ENCODE data around the gene BAZ2B. TPM values are rescaled to one million over a fixed set of nuclear protein-coding genes. Genes with fewer than 3 reads are reported as not detected.
"Not testable (repeated sequence)": the region's sequence is repeated elsewhere in the genome, so short reads cannot be mapped to it uniquely, and the experiment has no call there.

Gene BAZ2B
- total and polyA plus RNA-seq, 12 donors, result 6.8 to 57.2 (median 44.9) TPM

- no peak overlapping the region for H3K4me3 ChIP-seq
- TF ChIP-seq, protein P1, sequence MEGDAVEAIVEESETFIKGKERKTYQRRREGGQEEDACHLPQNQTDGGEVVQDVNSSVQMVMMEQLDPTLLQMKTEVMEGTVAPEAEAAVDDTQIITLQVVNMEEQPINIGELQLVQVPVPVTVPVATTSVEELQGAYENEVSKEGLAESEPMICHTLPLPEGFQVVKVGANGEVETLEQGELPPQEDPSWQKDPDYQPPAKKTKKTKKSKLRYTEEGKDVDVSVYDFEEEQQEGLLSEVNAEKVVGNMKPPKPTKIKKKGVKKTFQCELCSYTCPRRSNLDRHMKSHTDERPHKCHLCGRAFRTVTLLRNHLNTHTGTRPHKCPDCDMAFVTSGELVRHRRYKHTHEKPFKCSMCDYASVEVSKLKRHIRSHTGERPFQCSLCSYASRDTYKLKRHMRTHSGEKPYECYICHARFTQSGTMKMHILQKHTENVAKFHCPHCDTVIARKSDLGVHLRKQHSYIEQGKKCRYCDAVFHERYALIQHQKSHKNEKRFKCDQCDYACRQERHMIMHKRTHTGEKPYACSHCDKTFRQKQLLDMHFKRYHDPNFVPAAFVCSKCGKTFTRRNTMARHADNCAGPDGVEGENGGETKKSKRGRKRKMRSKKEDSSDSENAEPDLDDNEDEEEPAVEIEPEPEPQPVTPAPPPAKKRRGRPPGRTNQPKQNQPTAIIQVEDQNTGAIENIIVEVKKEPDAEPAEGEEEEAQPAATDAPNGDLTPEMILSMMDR (IDR thresholded peaks at IDR 0.05), result no peak
- DNase-seq (no peak), ATAC-seq (no peak)
- no peaks in the 10 kb centered on the region for H3K27me3 ChIP-seq
- H3K4me1 ChIP-seq, result peaks cover 0 to 15% (median 0%) of the 10 kb centered on the region in 9 donors
- peaks cover 0 to 41% (median 11%) of the 10 kb centered on the region in 11 donors for H3K9me3 ChIP-seq
- no peaks in the 10 kb centered on the region for H3K36me3 ChIP-seq
- 96 to 98% methylated on average over 3 of the region's 3 CpGs for WGBS, 2 donors
- intact Hi-C loops (cut with DNase I), result loop anchor here in 2 of 10 donors (10.0 kb wide), 1 partner anchor 58 kb away; no protein-coding TSS in a partner anchor
- no peak overlapping the region for H3K27ac ChIP-seq
Observed at GRCh38 chr2:159637240-159637639, 20.9 kb upstream of the BAZ2B start.

GRCh38 chr2:159635006-159635789, 18.9 kb upstream of the BAZ2B start:
- Histone ChIP-seq H3K27me3 (no peaks in the 10 kb centered on the region), H3K9me3 (peaks cover 0 to 25% (median 8%) of the 10 kb centered on the region in 11 donors), H3K36me3 (no peaks in the 10 kb centered on the region), H3K4me3 (no peak overlapping the region), H3K27ac (peak overlapping the region in 1 of 10 donors; percentile 4), H3K4me1 (peaks cover 0 to 15% (median 0%) of the 10 kb centered on the region in 9 donors)
- intact Hi-C loops (cut with DNase I), result loop anchor here in 2 of 10 donors (10.0 kb wide), 1 partner anchor 60 kb away; no protein-coding TSS in a partner anchor
- ATAC-seq, result no peak
- no peak for DNase-seq
- TF ChIP-seq, protein P1 (IDR thresholded peaks at IDR 0.05), result no peak
- 64 to 67% methylated on average over 4 of the region's 4 CpGs for WGBS, 2 donors

DNA sequence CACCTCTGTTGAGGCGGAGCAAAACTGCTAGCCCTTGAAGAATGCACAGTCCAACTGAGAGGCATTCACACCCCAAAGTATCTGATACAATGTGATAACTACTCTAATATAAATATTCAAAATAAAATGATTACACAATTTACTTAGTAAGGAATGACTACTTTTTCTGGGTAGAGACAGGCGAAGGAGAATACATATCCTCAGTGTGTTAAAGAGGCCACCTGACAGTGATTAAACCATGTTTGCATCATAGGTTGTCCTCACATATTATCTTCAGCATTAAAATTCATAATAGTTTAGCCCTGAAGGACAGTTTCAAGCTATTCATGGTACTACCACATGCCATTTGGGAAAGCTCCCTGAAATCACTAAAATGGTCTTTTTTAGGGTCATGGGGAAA, 16.9 kb upstream of the BAZ2B start:
- TF ChIP-seq, protein P1 (IDR thresholded peaks at IDR 0.05), result no peak
- H3K4me3 ChIP-seq, result no peak overlapping the region

DNA sequence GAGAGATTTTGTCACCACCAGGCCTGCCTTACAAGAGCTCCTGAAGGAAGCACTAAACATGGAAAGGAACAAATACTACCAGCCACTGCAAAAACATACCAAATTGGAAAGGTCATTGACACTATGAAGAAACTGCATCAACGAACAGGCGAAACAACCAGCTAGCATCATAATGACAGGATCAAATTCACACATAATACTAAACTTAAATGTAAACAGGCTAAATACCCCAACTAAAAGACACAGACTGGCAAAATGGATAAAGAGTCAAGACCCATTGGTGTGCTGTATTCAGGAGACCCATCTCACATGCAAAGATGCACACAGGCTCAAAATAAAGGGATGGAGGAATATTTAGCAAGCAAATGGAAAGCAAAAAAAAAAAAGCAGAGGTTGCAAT, 9.3 kb upstream of the BAZ2B start:
- intact Hi-C loops (cut with DNase I); H3K27ac ChIP-seq; H3K36me3 ChIP-seq; DNase-seq; H3K4me1 ChIP-seq; H3K27me3 ChIP-seq; H3K4me3 ChIP-seq; ATAC-seq: not testable (repeated sequence)
- WGBS, 2 donors, result 94 to 97% methylated on average over 2 of the region's 2 CpGs
- peaks cover 0 to 18% (median 0%) of the 10 kb centered on the region in 11 donors for H3K9me3 ChIP-seq

More for the DNA sequence above, 16.9 kb upstream of the BAZ2B start:
- Histone ChIP-seq H3K27ac (no peak overlapping the region), H3K36me3 (no peaks in the 10 kb centered on the region), H3K27me3 (no peaks in the 10 kb centered on the region), H3K9me3 (peaks cover 0 to 5% (median 0%) of the 10 kb centered on the region in 11 donors), H3K4me1 (peaks cover 0 to 15% (median 0%) of the 10 kb centered on the region in 9 donors)
- 90 to 97% methylated on average over 2 of the region's 2 CpGs for WGBS, 2 donors
- DNase-seq (no peak), ATAC-seq (no peak)
- intact Hi-C loops (cut with DNase I), result loop anchor here in 2 of 10 donors (10.0 kb wide), 1 partner anchor 62 kb away; no protein-coding TSS in a partner anchor

DNA sequence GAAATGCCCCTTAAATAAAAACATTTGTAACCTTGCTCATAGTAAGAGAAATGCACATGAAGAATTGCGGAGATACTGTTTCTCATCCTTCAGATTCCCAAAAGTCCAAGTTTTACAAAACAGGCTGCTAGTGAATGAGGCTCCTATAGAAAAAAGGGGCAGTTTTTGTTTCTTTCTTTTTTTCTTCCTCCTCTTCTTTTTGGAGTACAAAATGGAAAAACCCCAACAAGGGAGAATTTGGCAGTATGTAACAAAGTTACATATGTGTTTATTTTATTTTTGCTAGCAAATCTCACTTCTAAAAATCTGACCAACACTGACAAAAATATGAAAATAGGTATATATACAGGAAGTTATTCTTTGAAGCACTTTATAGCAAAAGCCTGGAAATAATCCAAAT, 7.1 kb upstream of the BAZ2B start:
- H3K27me3 ChIP-seq, result no peaks in the 10 kb centered on the region
- H3K4me1 ChIP-seq, result peaks cover 0 to 14% (median 1%) of the 10 kb centered on the region in 9 donors
- H3K36me3 ChIP-seq, result no peaks in the 10 kb centered on the region
- peaks cover 0 to 18% (median 0%) of the 10 kb centered on the region in 11 donors for H3K9me3 ChIP-seq
- intact Hi-C loops (cut with DNase I), result no loop called here
- TF ChIP-seq, protein P1 (IDR thresholded peaks at IDR 0.05), result no peak
- H3K27ac ChIP-seq, result no peak overlapping the region
- ATAC-seq (no peak), DNase-seq (no peak)
- no peak overlapping the region for H3K4me3 ChIP-seq
- WGBS, 2 donors, result 96 to 100% methylated on average over 1 of the region's 1 CpG

All from heart right ventricle (tissue), 16 donors.